GM18498 (cell line): ENCODE measurements around the gene PKM.
"Not testable (repeated sequence)": the region's sequence is repeated elsewhere in the genome, so short reads cannot be mapped to it uniquely, and the experiment has no call there.

Experiments used
- ATAC-seq: cut with Tn5 transposase; IDR thresholded peaks from one replicate; pipeline ENCODE4 v1.9.1; 2021; ENCODE audit warnings: mild to moderate bottlenecking, moderate library complexity; ENCODE audit not compliant: unreplicated experiment

Gene PKM

DNA sequence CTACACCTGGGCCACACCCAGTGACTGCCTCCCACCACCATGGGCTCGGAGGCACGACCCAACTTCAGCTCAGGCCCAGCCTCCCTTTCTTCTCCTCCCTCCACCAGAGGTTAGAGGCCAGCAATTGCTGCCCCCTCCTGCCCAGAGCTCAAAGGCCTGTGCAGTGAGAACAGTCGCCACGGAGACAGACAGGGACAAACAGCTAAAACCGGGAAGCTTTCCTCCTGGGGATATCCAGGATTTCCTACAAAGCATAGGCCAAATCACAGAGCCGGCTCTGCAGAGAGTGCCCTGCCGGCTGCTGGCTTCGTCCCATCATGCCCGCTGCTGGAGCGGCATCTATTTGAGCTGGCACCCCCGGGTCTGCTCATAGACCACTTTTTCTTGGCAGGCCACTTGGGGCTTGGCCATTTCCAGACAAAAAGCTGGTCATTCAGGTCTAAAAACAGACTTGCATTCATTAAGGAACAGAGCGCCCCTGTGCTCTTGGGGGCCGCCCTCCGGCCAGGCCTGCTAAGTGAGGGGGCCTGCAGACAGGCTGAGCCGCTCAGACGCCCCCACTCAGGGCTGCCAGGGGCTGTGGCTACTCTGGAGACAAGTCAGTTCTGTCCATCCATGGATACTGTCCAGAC lies 50.9 kb downstream of the PKM start:
- no peak for ATAC-seq

DNA sequence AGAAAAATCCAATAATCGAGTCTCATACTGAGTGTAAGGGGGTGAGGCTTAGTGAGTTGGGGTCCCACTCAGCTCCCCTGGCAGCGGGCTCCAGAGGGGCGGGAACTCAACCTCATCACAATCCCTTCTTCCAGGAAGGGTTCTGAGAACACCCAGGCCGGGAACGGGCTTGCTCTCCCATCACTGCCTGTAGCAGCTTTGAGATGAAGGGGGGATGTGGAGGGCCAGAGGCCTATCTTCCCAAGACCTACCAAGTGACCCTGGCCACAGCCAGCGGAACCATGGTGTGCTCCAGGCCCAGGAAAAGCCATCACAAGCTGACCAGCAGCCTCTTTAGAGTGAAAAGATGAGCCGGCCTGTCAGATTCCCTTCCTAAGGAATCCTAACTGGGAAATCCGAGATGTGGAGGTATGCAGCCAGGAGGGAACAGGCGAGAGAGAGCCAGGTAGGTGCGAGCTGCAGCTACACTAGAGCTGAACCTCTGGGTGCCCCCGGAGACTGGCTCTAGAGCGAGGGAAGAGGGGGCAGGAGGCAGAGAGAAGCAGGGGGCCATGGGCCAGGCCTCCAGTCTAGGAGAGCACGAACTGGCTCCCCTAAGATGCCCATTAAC lies 51.9 kb downstream of the PKM start:
- ATAC-seq: no peak

DNA sequence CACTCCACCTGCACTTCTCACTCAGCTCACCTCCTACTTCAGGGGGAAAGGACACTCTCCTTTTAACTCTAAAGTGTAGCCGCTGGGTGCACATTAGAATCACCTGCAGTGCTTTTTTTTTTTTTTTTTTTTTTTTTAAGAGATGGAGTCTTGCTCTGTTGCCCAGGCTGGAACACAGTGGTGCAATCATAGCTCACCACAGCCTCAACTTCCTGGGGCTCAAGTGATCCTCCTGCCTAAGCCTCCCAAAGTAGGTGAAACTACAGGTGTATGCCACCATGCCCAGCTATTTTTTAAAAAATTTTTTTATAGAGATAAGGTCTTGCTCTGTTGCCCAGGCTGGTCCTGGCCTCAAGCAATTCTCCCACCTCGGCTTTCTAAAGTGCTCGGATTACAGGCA lies 54.2 kb downstream of the PKM start:
- no peak for ATAC-seq

DNA sequence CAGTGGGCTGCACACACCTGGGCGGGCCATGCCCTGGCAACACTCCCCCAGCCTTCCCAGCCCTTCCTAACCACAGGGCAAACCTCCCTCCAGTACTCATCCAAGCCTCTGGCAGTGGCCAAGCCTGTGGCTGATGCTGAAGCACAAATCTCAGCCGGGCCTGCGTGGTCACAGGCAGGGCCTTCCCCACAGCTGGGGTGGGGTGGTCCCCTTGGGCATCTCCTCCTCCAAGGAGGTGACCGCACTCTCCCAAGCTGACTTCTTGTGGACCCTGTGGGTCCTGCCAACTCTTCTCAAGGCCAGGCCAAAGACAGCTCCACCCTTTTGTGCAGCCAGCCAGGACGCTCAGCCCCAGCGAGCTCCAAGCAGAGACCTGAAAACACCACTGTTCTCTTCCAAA lies 54.8 kb downstream of the PKM start:
- no peak for ATAC-seq

DNA sequence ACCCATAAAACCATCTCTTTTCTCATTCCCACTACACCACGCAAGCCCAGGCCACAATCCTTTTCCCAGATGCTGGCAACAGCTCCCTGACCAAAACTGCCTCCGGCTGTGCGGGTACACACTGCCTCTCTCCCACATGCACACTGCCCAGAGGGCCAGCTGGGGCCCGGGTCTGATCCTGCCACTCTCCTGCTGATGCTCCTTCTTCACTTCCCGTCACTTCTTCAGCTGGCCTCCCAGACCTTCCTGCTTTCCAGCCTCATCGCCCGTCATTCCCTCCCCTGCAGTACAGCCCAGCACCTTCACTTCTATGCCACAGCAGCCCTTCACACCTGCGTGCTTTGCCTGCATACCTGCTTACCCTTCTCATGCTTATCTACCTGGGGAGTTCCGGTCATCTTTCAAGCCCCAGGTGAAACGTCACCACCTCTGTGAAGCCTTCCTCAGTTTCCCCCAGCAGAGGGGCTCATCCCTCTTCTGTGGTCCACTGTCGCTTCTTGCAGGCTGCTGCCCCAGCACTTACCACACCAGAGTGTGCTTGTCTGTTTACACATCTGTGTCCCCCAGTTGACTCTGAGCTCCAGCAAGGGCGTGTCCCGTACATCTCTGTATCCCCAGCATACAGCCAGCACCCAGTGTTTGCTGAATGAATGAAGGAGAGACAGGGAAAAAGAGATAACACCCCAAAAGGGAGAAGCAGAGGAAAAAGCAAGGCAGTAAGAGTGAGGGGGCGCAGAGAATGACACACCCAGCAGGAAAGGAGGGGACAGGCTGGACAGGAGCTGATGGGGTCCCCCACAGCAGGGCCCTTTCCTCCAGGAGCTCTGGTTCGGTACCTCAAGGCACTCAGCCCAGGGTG lies 55.6 kb downstream of the PKM start:
- no peak for ATAC-seq

DNA sequence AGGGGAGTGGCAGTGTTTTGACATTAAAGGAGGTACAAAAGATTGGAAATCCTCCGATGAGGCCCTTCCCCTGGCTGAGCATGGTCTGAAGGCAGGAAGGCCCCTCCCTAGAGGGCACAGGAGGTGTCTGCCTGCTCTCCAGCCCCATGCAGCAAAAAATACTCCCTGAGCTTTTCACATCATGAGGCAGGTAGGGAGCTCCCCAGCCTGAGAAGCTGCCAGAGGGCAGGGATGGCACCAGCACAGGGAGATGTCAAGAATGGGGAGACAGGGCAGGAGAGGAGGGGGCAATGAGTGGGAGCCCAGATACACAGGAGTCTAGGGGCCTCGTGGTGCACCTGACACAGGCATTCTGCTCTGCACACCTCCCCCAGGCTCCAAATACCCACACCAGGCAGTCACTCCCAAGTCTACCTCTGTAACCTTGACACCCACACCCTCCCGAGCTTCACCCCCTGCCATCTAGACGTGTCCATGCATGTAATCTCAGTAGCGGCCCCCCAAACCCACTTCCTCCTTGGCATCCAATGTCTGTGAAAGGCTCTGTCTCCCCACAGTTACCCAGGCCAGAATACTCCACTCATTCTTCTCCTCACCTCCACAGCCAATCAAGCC lies 56.3 kb downstream of the PKM start:
- no peak for ATAC-seq

DNA sequence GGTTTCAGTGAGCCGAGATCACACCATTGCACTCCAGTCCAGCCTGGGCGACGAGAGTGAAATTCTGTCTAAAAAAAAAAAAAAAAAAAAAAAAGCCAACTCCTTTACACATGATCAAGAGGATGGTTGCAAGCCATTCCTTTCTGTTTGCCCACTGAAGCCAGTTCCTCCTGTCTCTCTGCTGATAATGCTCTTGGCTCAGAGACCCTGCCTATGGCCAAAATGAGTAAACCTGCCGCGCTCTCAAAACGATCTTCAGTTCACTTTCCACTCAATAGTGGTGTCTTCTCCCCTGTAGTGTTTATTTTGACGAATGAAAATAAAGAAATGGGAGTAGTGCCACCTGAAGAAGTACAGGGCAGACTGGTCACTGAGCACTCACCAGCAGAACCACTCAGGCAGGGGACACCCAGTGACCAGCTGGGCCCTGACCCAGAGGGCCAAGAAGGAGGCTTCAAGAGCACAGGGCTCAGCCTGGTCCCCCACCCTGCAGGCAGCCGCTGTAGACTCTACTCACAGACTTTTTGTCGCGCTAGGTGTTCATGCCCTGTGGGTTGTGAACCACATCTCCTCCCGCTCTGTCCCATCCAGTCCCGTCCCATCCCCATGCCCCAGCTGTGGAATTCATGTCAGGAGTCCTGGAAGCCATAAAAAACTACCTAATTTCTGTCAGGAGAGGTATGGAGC lies 57.0 kb downstream of the PKM start:
- no peak for ATAC-seq

DNA sequence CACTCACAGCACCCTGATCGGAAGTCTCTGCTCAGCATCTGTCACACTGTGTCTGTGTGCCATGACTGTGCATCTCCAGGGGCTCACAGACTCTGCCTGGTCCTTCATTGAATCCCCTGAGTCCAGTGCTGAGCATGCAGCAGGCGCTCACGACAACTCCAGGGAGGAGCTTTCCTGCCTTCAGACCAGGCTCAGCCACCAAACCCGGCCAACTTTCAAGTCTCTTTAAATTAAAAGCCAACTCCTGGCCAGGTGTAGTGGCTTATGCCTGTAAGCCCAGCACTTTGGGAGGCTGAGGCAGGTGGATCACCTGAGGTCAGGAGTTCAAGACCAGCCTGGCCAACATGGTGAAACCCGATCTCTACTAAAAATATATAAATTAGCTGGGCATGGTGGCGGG lies 57.6 kb downstream of the PKM start:
- no peak for ATAC-seq

DNA sequence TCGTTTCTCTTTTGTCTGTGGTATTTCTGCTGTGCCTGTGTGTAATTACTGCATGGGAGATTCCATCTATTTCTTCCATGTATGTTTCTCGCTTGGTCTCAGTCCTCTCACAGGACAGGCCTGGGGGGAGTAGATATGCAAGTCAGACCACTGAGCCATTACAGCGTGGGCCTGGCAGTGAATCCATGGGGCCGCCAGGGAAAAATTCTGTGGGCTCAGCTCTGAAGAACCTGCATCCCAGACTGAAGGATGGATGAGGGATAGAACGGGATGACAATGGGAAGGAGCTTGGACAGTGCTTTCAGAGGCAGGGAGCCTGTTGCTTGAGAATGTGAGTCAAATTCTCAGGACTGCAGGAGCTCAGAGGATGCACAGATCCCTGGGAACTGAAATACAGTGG lies 58.2 kb downstream of the PKM start:
- no peak for ATAC-seq

DNA sequence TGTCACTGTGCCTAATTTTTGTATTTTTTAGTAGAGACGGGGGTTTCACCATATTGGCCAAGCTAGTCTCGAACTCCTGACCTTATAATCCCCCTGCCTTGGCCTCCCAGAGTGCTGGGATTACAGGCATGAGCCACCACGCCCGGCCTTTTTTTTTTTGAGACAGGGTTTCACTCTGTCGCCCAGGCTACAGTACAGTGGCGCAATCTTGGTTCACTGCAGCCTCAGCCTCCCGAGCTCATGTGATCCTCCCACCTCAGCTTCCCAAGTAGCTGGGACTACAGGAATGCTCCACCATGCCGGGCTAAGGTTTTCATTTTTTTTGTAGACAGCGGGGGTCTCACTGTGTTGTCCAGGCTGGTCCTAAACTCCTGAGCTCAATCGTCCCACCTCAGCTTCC lies 59.0 kb downstream of the PKM start:
- ATAC-seq: not testable (repeated sequence)

DNA sequence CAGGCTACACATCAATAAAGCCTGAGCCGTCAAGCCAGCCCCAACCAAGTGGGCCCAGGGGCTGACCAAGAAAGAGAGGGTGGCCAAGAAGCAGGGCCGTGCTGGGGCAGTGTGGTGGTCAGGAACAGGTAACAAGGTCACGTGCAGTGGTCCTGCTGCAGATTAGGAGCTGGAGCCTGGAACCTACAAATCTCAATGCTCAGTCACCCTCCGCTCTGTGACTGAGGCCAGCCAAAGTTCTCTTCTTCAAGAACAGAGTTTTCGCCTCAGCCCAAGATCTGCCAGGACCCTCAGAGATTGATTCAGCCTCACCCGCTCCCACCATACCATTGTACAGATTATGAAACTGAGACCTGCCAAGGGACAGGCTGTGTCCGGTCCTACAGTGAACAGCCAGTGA lies 60.3 kb downstream of the PKM start:
- no peak for ATAC-seq

DNA sequence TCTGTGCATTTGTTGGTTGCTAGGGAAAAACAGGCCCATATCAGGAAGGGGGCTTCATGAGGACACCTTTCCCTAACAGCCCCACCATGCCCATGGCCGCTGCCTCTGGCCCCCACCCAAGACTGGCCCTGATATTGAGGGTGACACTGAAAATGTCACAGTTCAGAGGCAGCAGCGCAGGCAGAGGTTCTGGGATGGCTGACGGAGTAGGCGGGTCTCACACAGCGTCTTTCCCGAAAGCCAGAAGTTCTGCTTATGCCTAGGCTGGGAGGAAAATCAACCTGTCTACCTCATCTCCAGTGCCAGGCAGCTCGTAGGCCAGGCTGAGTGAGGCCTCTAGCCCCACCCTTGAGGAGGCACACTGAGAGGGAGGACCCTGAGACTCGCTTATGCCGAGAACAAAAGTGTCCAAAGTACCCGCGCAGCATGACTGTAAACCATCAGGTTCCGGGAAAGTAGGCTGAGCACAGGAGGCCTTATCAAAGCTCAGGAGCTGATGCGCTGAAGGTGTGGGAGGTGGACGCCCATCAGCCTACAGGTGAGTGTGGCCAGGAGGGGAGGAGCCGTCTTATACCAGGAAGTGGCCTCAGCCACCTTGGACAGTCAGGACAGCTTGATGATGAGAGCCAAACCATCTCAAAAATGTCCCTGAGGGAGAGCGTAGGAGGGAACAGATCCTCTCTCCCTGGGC lies 60.9 kb downstream of the PKM start:
- no peak for ATAC-seq

DNA sequence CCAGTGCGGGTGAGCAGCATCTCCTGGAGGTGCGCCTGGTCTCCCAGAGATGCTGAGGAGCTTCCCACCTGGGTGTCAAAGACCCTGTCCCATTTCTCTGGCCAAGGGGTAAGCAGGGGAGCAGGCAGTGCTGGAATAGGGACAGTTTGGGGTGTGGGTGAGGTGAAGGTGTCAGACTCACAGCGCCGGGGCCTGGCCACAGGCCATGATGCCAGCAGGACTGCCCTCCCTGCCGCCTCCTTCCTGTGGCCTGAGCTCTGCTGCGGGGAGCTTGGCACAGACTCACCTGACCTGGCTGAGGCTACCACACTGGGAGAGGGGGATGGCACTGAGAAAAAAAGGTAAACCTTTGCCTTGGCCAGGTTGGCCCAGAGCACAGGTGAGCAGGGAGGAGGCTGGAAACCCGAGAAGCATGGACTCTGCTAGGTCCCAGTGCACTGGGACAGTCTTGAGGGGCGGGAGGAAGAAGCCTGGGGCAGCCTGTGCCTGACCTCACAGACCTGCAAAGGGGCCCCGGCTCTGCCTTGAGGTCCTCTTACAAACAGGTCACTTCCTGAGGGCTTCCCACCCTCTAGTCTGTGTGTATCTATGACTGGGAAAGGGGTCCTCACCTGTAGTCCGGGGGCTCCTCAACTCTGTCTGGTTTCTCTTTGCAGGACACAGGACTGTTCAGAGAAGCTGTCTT lies 61.6 kb downstream of the PKM start:
- ATAC-seq: no peak

DNA sequence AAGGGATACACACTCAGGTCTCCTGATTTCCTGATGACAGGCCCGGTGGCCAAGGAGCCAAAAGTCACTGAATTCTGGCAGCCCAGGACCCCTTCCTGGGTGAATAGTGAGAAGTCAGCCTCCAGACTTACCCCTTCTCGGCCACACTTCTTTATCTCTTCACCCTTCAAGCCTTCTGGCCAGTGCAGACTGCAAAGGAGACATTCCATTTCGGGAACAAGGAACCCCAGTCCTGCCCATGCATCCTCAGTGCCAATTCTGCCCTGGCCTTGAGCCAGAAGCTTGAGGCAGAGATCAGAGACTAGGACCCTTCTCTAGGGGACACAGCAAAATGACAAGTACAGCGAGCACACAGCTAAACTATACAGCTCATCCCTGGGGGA lies 62.2 kb downstream of the PKM start:
- no peak for ATAC-seq

DNA sequence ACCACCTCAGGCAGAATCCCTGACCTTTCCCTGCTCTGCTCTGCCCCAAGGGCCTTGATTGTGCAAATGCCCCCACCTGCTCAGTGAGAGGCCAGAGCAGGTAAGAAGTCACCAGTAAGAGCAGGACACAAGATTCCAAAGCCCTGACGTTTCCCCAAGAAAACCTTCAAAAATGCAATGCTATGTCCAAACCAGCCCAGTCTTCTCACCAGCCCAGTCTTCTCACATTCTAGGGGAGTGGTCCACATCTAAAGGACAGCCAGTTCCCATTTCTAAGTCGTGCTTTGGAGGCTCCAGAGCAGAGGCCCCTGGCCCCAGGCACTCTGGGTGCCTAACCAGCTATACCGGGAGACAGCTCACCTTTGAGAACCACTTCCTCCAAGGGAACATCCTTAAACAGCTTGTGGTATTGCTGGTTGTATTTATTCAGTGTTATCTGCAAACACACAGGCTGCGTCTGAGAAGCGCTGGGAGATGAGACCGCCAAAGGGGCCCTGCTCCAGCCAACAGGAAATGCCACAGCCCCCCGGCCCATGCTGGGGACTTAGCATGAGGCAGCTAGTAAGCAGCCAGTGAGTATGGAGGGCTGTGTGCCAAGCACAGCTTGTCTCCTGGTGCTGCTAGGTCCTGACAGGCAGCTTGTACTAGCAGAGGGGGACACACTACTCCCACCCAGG lies 62.7 kb downstream of the PKM start:
- ATAC-seq: no peak

DNA sequence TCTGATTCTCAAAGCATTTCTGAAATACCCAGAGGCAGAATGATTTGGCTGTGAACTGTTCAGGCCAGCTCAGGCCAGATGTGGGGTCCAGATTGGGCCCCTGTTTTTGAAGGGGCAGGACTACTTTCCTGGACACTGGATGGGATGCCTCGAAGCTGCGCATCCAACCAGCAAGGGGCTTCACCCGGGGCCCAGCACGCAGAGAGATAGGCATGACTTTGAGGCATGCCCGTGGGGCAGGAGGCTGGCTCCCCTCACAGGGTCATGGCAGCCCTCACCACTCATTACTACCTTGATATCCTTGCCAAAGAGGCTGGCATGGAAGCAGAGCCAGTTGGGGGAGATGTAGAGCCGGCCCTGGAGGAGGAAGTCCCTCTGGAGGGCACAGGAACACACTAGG lies 63.5 kb downstream of the PKM start:
- no peak for ATAC-seq

DNA sequence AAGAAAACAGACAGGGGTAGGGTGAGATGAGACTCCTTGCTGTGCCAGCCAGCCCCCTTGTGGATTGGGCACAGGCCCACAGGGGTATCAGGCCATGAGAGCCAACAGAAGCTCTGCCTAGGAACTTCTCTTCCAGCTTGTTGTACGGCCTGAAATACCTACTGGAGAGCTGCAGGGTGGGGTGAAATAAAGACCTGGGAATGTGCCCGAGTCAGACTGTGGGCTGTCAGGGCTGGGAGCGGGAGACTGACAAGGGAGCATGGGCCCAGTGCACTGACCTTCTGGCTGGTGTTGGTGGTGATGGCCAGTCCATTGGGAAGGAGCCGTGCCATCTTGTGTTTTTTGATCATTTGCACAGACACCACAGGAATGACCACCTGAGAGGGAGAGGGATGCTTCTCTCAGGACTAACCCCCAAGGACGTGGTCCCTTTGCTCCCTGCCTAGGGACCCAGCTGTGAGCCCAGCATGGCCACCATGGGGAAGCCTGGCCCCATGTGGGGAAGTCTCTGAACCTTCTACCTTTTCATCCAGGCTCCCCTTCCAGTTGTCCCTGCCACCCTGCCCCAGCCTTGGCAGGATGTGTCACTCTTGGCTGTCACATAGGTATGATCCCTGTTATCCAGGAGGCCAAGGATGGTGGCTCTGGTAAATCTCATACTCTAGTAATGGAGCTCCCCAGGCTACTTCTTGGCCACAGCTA lies 64.1 kb downstream of the PKM start:
- ATAC-seq: no peak

DNA sequence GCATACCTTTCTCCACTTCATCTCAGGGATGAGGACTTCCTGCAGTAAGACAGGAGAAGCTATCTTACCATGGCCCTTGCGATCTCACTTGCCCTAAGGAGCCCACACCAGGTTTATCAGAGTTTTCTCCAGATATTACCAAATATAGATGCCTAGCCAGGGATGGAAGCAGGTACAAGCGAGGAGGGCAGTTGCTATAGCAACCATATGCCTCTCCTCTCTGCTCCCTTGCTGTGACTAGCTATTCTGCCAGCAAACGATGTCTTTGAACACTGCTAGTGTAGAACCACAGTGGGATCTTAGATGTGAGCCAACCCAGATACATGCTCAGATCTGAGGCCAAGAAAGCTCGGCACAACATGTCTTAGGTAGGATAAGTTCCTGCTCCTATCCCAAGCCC lies 67.3 kb downstream of the PKM start:
- ATAC-seq: no peak

DNA sequence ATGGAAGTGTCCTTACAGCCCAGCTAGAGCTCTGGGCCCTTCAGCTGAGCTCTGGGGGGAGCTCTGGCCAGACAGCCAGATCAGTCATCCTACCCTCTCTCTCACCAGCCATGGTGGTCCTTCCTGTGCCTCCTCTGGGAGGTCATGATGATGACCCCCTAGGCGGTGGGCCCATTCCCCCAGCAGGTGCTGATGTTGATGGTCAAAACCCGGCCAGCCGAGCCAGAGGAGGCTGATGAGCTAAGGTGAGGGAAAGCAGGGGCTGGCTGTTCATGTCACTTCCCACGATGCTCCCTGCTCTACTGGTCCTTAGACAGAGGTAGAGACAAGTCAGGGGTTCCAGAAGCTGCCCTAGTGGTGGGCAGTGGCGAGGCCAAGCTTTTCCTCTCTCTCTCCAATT lies 68.4 kb downstream of the PKM start:
- ATAC-seq: no peak
